HepG2 (cell line): ENCODE data around the gene MSMO1. TPM values are rescaled to one million over a fixed set of nuclear protein-coding genes. Genes with fewer than 3 reads are reported as not detected.

Experiments
- ADNP ChIP-seq: sonication (generic); formaldehyde crosslinking; IDR thresholded peaks from 2 replicates; pipeline ENCODE4 v1.4.0; 2020; ENCODE audit warnings: missing genetic modification reagents
- ARNTL ChIP-seq: sonication (generic); formaldehyde crosslinking; IDR thresholded peaks from 2 replicates; pipeline ENCODE4 v1.4.0; 2020; ENCODE audit warnings: mild to moderate bottlenecking, missing genetic modification reagents
- DMAP1 ChIP-seq: IDR thresholded peaks from 2 replicates; pipeline ENCODE4 v1.6.1; 2016
- E2F1 ChIP-seq: sonication (generic); formaldehyde crosslinking; IDR thresholded peaks from 2 replicates; pipeline ENCODE4 v1.5.0; 2020; ENCODE audit warnings: missing genetic modification reagents
- FOXJ3 ChIP-seq: sonication (generic); formaldehyde crosslinking; IDR thresholded peaks from 2 replicates; pipeline ENCODE4 v1.4.0; 2020; ENCODE audit warnings: missing genetic modification reagents, mild to moderate bottlenecking, borderline replicate concordance
- GZF1 ChIP-seq: sonication (generic); formaldehyde crosslinking; IDR thresholded peaks from 2 replicates; pipeline ENCODE4 v1.5.1; 2020; ENCODE audit warnings: mild to moderate bottlenecking, missing genetic modification reagents
- HOMEZ ChIP-seq: IDR thresholded peaks from 2 replicates; pipeline ENCODE4 v1.6.1; 2016; ENCODE audit warnings: low read depth
- KLF6 ChIP-seq: IDR thresholded peaks from 2 replicates; pipeline ENCODE4 v1.8.0; 2016; ENCODE audit warnings: missing biosample characterization, missing genetic modification reagents
- MTF1 ChIP-seq: sonication (generic); formaldehyde crosslinking; IDR thresholded peaks from 2 replicates; pipeline ENCODE4 v1.5.0; 2020; ENCODE audit warnings: missing genetic modification reagents
- NFE2 ChIP-seq: sonication (generic); formaldehyde crosslinking; IDR thresholded peaks from 2 replicates; pipeline ENCODE4 v1.4.0; 2020; ENCODE audit warnings: missing genetic modification reagents
- PAX8 ChIP-seq: sonication (generic); formaldehyde crosslinking; IDR thresholded peaks from 2 replicates; pipeline ENCODE4 v1.8.0; 2022; ENCODE audit warnings: mild to moderate bottlenecking, missing genetic modification reagents, borderline replicate concordance
- PHB2 ChIP-seq: fragments of 450-650 bp; IDR thresholded peaks from 2 replicates; pipeline ENCODE4 v1.6.1; 2018; ENCODE audit not compliant: partially characterized antibody
- SIN3B ChIP-seq: fragments of 150-350 bp; IDR thresholded peaks from 2 replicates; pipeline ENCODE4 v1.6.1; 2014; ENCODE audit warnings: low read length
- SMYD3 ChIP-seq: sonication (generic); formaldehyde crosslinking; IDR thresholded peaks from 2 replicates; pipeline ENCODE4 v1.8.1; 2023; ENCODE audit warnings: mild to moderate bottlenecking, missing genetic modification reagents
- TSC22D2 ChIP-seq: sonication (generic); formaldehyde crosslinking; IDR thresholded peaks from 2 replicates; pipeline ENCODE4 v1.5.1; 2020; ENCODE audit warnings: missing genetic modification reagents, mild to moderate bottlenecking, borderline replicate concordance
- U2AF1 ChIP-seq: fragments of 200-400 bp; formaldehyde crosslinking; optimal IDR thresholded peaks from 2 replicates; pipeline ENCODE3; 2017; ENCODE audit warnings: mild to moderate bottlenecking, low read depth, low read length
- ZFP37 ChIP-seq: sonication (generic); formaldehyde crosslinking; IDR thresholded peaks from 2 replicates; pipeline ENCODE4 v1.4.0; 2020; ENCODE audit warnings: missing genetic modification reagents, borderline replicate concordance
- ZFY ChIP-seq: sonication (generic); formaldehyde crosslinking; IDR thresholded peaks from 2 replicates; pipeline ENCODE4 v1.4.0; 2020; ENCODE audit warnings: missing genetic modification reagents
- ZNF552 ChIP-seq: sonication (generic); formaldehyde crosslinking; IDR thresholded peaks from 2 replicates; pipeline ENCODE4 v1.9.0; 2022; ENCODE audit warnings: missing genetic modification reagents, mild to moderate bottlenecking, borderline replicate concordance
- ZNF670 ChIP-seq: sonication (generic); formaldehyde crosslinking; IDR thresholded peaks from 2 replicates; pipeline ENCODE4 v1.8.0; 2022; ENCODE audit warnings: mild to moderate bottlenecking, missing genetic modification reagents, borderline replicate concordance
- polyA plus RNA-seq, 8 experiments: library from polyadenylated mRNA; depleted of rRNA in 3 of 8; stranded (reverse) in 7 of 8; unstranded in 1 of 8; fragments of >200 nt; fragmentation: Illumina TruSeq in 4 of 8; extraction: Trizol in 4 of 8; gene quantifications; 2 replicates each; pipeline versions ENCODE4 v1.2.1 to v1.2.3, GENCODE V29; 2011 to 2016; ENCODE audit warnings: low read depth in 4 of 8, missing spikeins in 1 of 8, mixed read lengths in 1 of 8; ENCODE audit not compliant: insufficient read depth in 1 of 8
- total RNA-seq, 5 experiments: library from RNA; depleted of rRNA; stranded (reverse); fragments of >200 nt; fragmentation: Illumina TruSeq; extraction: Trizol; gene quantifications; 2 replicates each; pipeline ENCODE4 v1.2.3, GENCODE V29; 2016; ENCODE audit warnings: low read depth in 1 of 5
- TF ChIP-seq, protein P1 (sequence below): IDR thresholded peaks from 2 replicates; pipeline ENCODE4 v1.6.1; 2016; ENCODE audit warnings: low read depth, control low read depth
- TF ChIP-seq, protein P2 (sequence below): sonication (generic); formaldehyde crosslinking; IDR thresholded peaks from 2 replicates; pipeline ENCODE4 v1.5.0; 2020; ENCODE audit warnings: mild to moderate bottlenecking, missing genetic modification reagents, moderate library complexity
- TF ChIP-seq, protein P3 (sequence below): sonication (generic); formaldehyde crosslinking; IDR thresholded peaks from 2 replicates; pipeline ENCODE4 v1.5.0; 2020; ENCODE audit warnings: missing genetic modification reagents, mild to moderate bottlenecking, borderline replicate concordance
- TF ChIP-seq, protein P4 (sequence below): IDR thresholded peaks from 2 replicates; pipeline ENCODE4 v1.6.1; 2018; ENCODE audit warnings: missing genetic modification reagents, mild to moderate bottlenecking, missing compliant biosample characterization

Gene MSMO1
- total and polyA plus RNA-seq, 2 of the 13 experiments (the other 11 are each of a cell fraction or from before 2014, with no cell fraction given) = 98.1 to 216 TPM

GRCh38 chr4:165369522-165369921, 42.1 kb downstream of the MSMO1 start (continued):
- TF ChIP-seq ARNTL (CRISPR knock-in tag) = peak; percentile 82
- TF ChIP-seq, protein P1, sequence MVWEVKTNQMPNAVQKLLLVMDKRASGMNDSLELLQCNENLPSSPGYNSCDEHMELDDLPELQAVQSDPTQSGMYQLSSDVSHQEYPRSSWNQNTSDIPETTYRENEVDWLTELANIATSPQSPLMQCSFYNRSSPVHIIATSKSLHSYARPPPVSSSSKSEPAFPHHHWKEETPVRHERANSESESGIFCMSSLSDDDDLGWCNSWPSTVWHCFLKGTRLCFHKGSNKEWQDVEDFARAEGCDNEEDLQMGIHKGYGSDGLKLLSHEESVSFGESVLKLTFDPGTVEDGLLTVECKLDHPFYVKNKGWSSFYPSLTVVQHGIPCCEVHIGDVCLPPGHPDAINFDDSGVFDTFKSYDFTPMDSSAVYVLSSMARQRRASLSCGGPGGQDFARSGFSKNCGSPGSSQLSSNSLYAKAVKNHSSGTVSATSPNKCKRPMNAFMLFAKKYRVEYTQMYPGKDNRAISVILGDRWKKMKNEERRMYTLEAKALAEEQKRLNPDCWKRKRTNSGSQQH = no peak
- TF ChIP-seq, protein P2, sequence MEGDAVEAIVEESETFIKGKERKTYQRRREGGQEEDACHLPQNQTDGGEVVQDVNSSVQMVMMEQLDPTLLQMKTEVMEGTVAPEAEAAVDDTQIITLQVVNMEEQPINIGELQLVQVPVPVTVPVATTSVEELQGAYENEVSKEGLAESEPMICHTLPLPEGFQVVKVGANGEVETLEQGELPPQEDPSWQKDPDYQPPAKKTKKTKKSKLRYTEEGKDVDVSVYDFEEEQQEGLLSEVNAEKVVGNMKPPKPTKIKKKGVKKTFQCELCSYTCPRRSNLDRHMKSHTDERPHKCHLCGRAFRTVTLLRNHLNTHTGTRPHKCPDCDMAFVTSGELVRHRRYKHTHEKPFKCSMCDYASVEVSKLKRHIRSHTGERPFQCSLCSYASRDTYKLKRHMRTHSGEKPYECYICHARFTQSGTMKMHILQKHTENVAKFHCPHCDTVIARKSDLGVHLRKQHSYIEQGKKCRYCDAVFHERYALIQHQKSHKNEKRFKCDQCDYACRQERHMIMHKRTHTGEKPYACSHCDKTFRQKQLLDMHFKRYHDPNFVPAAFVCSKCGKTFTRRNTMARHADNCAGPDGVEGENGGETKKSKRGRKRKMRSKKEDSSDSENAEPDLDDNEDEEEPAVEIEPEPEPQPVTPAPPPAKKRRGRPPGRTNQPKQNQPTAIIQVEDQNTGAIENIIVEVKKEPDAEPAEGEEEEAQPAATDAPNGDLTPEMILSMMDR (CRISPR knock-in tag) = no peak
- TF ChIP-seq SMYD3 (CRISPR knock-in tag) = no peak
- TF ChIP-seq PHB2 = no peak
- no peak for TF ChIP-seq E2F1
- no peak for TF ChIP-seq ZFY
- TF ChIP-seq MTF1 (CRISPR knock-in tag) = no peak
- TF ChIP-seq TSC22D2 (CRISPR knock-in tag) = peak; percentile 40; the same call in 1 of the 2 replicates
- peak; percentile 93 for TF ChIP-seq HOMEZ (CRISPR knock-in tag)
- TF ChIP-seq ZFP37 (CRISPR knock-in tag) = no peak
- TF ChIP-seq ZNF552 (CRISPR knock-in tag) = no peak
- no peak for TF ChIP-seq KLF6 (CRISPR knock-in tag)
- TF ChIP-seq DMAP1 (CRISPR knock-in tag) = peak; percentile 46; the same call in 1 of the 2 replicates
- no peak for TF ChIP-seq U2AF1
- 0 out of 2 replicates have a peak, but pooled peaks have one; percentile 70 for TF ChIP-seq ZNF670
- no peak for TF ChIP-seq ADNP (CRISPR knock-in tag)
- 0 out of 2 replicates have a peak, but pooled peaks have one; percentile 31 for TF ChIP-seq GZF1 (CRISPR knock-in tag)
- TF ChIP-seq FOXJ3 (CRISPR knock-in tag) = peak; percentile 84; the same call in 1 of the 2 replicates
- TF ChIP-seq, protein P3, sequence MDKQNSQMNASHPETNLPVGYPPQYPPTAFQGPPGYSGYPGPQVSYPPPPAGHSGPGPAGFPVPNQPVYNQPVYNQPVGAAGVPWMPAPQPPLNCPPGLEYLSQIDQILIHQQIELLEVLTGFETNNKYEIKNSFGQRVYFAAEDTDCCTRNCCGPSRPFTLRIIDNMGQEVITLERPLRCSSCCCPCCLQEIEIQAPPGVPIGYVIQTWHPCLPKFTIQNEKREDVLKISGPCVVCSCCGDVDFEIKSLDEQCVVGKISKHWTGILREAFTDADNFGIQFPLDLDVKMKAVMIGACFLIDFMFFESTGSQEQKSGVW (CRISPR knock-in tag) = no peak
- TF ChIP-seq, protein P4, sequence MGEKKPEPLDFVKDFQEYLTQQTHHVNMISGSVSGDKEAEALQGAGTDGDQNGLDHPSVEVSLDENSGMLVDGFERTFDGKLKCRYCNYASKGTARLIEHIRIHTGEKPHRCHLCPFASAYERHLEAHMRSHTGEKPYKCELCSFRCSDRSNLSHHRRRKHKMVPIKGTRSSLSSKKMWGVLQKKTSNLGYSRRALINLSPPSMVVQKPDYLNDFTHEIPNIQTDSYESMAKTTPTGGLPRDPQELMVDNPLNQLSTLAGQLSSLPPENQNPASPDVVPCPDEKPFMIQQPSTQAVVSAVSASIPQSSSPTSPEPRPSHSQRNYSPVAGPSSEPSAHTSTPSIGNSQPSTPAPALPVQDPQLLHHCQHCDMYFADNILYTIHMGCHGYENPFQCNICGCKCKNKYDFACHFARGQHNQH (CRISPR knock-in tag) = peak; percentile 78
- no peak for TF ChIP-seq PAX8
- TF ChIP-seq SIN3B = no peak
- no peak for TF ChIP-seq NFE2 (CRISPR knock-in tag)
